NB4 (cell line): ENCODE results near the gene FAM120A.
"Not testable (repeated sequence)": the region's sequence is repeated elsewhere in the genome, so short reads cannot be mapped to it uniquely, and the experiment has no call there.

Source experiments
- DNase-seq: peaks from one replicate; pipeline ENCODE4 v3.0.0; 2010; ENCODE audit warnings: low read depth
- H3K4me3 ChIP-seq: one replicate; pipeline ENCODE4 v1.5.1; 2011; ENCODE audit warnings: mild to moderate bottlenecking, low read depth, low read length, moderate library complexity
- MYC ChIP-seq: IDR thresholded peaks from 2 replicates; pipeline ENCODE4 v1.6.1; 2011; ENCODE audit warnings: low read depth, low read length
- POLR2A ChIP-seq: IDR thresholded peaks from 2 replicates; pipeline ENCODE4 v1.6.1; 2011; ENCODE audit warnings: mild to moderate bottlenecking; ENCODE audit not compliant: insufficient read length; ENCODE audit errors: extremely low read depth
- TF ChIP-seq, protein P1 (sequence below): IDR thresholded peaks from 2 replicates; pipeline ENCODE4 v1.6.1; 2011; ENCODE audit warnings: low read depth, low read length
- TF ChIP-seq, protein P2 (sequence below): IDR thresholded peaks from one replicate; pipeline ENCODE4 v1.5.1; 2012; ENCODE audit warnings: low read depth, low read length

Gene FAM120A

DNA sequence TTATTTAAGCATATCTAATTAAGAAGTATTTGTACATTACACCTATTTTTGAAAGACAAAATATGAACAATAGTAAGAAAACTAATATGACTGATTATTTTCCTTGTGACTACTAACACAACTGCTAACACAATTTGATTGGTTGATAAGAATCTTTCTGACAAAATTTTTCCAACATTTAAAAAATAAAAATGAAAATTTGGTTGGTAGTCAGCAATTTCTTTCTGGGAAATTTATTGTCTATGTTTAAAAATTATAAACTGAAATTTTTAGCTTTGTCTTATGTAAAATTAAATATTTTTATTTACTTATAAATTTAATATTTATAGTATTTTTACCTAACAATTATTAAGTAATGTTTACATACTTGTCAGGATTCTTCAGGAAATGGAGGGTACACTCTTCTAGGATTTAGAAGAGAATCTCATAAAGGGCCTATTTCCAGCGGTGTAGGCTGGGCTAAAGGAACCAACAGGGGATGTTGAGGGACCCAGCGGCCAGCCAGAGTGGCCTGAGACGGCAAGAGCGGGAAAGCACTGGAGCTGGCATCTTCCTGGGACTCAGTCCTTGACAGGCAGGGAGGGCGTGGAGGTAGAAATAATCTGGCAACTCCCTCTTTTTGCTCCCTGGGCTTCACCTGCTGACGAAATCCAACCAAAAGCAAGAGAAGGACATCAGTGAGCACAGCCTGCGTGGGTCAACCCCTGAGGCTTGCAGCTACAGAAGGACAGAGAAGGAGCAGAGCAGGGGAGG lies 14.7 kb upstream of the FAM120A start:
- no peak for DNase-seq
- TF ChIP-seq, protein P1, sequence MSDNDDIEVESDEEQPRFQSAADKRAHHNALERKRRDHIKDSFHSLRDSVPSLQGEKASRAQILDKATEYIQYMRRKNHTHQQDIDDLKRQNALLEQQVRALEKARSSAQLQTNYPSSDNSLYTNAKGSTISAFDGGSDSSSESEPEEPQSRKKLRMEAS = no peak
- no peak for TF ChIP-seq POLR2A
- TF ChIP-seq MYC = no peak
- TF ChIP-seq, protein P2, sequence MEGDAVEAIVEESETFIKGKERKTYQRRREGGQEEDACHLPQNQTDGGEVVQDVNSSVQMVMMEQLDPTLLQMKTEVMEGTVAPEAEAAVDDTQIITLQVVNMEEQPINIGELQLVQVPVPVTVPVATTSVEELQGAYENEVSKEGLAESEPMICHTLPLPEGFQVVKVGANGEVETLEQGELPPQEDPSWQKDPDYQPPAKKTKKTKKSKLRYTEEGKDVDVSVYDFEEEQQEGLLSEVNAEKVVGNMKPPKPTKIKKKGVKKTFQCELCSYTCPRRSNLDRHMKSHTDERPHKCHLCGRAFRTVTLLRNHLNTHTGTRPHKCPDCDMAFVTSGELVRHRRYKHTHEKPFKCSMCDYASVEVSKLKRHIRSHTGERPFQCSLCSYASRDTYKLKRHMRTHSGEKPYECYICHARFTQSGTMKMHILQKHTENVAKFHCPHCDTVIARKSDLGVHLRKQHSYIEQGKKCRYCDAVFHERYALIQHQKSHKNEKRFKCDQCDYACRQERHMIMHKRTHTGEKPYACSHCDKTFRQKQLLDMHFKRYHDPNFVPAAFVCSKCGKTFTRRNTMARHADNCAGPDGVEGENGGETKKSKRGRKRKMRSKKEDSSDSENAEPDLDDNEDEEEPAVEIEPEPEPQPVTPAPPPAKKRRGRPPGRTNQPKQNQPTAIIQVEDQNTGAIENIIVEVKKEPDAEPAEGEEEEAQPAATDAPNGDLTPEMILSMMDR = no peak

DNA sequence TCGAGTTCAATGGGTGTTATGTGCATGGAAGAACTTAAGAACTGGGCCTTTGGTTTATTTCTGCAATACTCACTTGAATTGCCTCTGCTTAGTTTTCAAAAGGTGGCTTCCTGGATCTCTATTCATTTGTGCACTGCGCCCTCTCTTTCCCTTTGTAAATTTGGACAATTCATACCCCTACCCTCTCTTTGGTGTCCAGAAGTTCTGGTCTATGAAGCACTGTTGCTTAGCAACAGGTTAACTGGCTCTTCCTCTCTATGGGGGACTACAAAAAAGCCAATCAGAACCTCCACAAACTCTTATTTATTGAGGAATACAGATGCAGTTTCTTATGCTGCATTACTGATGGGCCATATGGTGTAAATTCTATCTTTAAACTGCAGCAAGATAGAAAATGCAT lies 13.5 kb upstream of the FAM120A start:
- TF ChIP-seq, protein P2 = no peak
- TF ChIP-seq, protein P1 = no peak
- no peak for TF ChIP-seq MYC
- TF ChIP-seq POLR2A = no peak
- DNase-seq = no peak
- H3K4me3 ChIP-seq = no peak overlapping the region

More for the DNA sequence above, 14.7 kb upstream of the FAM120A start:
- H3K4me3 ChIP-seq = no peak overlapping the region

DNA sequence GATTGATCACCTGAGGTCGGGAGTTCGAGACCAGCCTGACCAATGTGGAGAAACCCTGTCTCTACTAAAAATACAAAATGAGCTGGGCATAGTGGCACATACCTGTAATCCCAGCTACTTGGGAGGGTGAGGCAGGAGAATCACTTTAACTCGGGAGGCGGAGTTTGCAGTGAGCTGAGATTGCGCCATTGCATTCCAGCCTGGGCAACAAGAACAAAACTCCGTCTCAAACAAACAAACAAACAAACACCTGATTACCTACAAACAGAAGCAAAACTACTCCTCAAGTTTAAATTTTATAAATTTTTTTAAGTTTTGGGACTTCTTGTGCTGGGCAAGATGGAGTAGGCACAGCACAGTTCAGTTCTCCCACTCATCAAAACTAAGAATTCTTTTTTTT lies 12.2 kb upstream of the FAM120A start:
- not testable (repeated sequence) for H3K4me3 ChIP-seq

DNA sequence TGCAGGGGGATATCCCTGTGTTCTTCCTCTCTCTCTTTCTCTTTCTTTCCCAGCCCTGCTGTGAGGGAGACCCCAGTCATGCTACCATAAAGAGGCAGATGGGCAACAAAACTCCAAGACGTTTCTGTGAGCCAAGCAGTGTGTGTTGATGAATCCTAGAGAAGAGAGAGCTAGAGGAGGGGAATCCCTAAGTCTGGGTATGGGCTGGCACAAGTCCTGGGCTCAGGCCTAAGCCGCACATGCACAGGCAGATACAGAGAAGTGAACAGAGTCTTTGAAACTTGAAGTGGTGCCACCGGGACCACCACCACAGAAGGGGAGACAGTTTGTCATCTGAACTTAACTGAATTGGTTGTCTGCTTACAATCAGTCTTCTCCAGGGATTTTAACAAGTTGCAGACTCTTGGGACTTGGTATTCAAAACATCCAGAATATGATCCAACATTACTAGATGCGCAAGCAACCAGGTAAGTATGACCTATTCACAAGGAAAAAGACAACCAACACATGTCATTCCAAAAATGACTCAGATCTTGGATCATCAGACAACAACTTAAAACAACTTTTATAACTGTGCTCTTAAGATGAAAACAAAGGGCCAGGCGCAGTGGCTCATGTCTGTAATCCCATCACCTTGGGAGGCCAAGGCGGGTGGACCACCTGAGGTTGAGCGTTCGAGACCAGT lies 10.4 kb upstream of the FAM120A start:
- TF ChIP-seq MYC = no peak
- no peak for TF ChIP-seq POLR2A
- TF ChIP-seq, protein P2 = no peak
- TF ChIP-seq, protein P1 = no peak
- no peak overlapping the region for H3K4me3 ChIP-seq

More for the DNA sequence above, 12.2 kb upstream of the FAM120A start:
- not testable (repeated sequence) for DNase-seq

DNA sequence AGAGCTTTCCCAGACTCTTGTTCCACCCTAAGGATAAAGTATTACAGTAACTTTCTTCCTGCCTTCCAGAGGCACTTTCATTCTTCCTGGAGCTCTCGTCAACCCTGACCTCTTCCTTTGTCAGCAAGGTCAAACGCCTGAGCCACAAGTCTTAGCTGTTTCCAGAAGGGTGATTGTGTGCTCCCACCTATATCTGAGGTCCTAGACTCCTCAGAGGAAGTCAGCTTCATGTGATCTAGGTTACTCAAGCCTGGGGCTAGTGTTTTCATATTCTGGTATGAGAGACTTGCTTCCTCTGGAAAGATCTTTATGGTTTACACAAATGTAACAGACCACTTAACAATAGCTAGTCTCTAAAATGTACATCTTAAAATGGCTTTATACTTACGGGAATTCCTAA lies 5.4 kb upstream of the FAM120A start:
- no peak overlapping the region for H3K4me3 ChIP-seq
- no peak for TF ChIP-seq POLR2A
- TF ChIP-seq MYC = no peak
- TF ChIP-seq, protein P2 = no peak
- TF ChIP-seq, protein P1 = no peak
- DNase-seq = no peak

More for the DNA sequence above, 10.4 kb upstream of the FAM120A start:
- DNase-seq = no peak

DNA sequence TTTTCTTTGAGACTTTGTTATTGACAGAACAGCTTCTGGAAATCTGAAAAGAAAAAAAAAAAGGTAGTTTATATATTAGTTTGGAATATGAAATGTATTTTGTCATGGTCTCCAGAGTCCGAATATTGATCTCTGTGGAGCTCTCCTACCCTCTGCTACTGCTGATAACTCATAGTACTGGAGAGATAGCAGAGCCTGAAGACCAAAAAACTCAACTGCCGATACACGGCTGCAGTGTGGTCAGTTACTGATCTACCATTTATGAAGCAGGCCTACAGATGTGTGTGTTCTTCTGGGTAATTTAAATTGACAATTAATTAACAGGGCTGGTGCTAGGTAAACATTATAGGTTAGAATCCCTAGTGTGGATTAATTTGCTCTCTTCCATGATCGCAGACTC lies 3.8 kb upstream of the FAM120A start:
- TF ChIP-seq POLR2A = no peak
- TF ChIP-seq MYC = no peak
- TF ChIP-seq, protein P1 = no peak
- TF ChIP-seq, protein P2 = no peak
- no peak overlapping the region for H3K4me3 ChIP-seq
- no peak for DNase-seq
